Measurements from ENCODE around the gene ARL13A.
"Not testable (repeated sequence)": the region's sequence is repeated elsewhere in the genome, so short reads cannot be mapped to it uniquely, and the experiment has no call there.

ARL13A gene

DNA sequence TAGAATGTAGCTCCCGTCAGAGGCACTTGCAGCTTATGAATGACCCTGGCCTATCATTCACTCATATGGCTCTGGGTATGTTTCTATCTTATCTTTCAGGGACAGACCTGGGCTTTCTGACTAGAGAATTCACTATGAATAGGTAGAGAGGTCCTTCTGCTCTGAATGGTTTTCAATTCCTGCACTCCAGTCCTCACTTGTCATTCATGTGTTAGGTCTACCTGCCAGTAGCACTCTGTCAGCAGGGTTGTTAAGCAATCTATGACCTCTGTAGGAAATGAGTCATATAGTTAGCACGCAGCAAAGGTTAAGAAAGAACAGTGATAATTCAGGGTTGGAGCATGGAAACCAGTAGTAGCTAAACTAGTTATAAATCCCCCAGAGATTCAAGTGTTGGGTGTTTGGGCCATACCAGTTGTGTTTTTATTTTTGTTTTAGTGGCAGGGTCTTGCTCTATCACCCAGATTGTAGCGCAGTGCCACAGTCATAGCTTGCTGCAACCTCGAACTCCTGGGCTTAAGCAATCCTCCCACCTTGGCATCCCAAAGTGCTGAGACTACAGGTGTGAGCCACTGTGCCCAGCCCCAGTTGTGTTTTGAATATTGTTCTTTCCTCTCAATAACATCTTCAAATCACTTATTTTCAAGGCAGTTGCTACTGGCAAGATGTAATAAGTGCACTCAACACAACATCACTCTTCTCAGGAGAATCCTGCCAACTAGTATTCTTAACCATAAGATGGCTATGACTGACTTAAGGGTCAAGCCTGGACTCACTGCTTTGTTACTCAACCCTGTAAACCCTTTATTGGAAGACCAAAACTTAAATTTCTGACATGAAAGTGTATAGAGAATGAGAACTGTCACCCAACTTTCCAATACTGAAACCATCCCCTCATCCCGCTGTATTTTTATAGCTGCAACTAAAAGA lies 25.1 kb downstream of the ARL13A start:
- no peak for DNase-seq

DNA sequence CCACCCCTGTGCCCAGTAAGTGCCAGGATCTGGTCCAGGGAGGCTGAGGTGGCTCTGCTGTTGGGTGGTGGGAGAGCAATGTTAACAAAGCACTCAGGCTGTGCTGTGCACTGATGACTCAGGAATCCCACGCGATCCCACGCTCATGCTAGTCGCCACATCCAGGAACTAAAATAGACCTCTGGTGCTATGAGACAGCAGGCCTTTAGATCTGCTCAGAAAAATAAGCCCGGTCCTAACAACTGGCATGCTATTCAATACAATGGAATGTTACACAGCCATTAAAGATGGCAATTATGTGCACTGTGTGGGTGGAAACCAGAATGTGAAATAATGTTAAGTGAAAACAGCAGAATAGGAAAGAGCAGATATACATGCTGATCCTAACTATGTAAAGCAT lies 26.0 kb downstream of the ARL13A start:
- no peak for DNase-seq

DNA sequence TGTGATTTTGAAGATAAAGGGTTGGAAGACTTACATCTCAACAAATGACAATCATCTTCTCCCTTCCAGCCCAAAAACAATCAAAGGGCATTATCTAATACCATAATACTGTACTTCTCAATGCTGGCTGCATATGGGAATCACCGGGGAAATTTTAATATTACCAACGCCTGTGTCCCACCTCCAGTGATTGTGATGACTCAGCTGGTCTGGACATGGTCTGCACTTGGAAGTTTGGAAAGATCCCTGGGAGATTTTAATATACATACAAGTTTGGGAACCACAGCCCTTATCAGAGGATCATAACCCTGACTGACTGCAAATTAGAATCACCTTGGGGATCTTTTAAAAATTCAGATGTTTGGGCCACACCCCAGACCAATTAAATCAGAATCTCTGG lies 29.9 kb downstream of the ARL13A start:
- no peak for DNase-seq

DNA sequence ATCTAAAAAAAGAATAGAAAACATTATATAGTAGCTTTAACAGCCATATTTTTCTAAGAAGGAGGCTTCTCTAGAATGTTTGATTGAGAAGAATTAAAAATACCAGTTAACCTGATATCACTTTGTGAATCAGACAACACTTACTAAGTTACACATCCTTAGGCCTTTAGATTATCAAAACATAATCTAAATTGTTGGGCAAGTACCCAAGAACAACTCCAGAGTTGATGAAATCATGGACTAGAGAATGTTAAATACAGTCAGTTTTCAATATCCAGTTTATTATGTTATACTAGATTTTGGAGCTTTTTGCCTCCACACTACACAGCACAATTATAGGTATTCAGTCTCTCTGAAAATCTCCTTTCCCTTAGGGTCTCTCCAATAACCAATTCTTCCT lies 39.6 kb downstream of the ARL13A start:
- no peak for DNase-seq

DNA sequence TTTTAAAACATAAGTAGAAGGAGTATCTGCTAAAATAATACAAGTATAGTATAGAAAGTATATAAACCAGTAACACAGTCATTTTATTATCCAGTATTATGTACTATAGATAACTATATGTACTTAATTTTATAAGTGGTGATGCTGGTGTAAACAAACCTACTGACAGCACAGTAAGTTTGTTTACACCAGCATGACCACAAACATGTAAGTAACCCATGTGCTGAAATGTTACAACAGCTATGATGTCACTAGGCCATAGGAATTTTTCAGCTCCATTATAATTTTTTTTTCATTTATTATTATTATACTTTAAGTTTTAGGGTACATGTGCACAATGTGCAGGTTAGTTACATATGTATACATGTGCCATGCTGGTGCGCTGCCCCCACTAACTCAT lies 42.5 kb downstream of the ARL13A start:
- DNase-seq, result not testable (repeated sequence)

DNA sequence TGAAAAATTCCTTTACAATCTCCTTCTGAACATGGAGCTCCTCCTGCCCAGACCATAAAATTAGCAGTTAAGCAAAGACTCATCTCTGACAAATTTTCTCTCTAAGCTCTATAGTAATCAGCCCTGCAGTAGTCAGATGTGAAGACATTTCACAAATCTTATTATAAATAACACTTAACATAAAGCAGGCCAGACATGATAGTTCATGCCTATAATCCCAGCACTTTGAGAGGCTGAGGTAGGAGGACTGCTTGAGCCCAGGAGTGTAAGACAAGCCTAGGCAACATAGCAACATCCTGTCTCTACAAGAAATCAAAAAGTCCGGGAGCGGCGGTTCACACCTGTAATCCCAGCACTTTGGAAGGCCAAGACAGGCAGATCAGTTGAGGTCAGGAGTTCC lies 52.5 kb downstream of the ARL13A start:
- DNase-seq, result no peak

DNA sequence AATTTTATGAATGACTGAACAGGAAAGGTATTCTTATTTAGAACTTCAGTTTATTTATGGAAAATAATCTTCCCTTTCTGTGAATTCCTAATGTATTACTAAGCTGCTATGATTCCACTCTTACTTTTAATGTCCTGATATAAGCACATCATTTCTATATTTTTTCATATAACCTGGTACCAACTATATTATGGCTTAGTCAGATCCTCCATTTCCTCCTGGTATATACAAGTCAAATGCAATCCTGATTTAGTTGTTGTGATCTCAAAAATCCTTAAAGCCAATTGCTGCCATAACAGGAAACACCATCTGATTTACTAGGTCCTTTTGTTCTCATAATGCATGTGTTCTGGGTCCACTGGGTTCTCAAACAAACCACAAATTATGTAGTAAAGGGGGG lies 55.6 kb downstream of the ARL13A start:
- no peak for DNase-seq

DNA sequence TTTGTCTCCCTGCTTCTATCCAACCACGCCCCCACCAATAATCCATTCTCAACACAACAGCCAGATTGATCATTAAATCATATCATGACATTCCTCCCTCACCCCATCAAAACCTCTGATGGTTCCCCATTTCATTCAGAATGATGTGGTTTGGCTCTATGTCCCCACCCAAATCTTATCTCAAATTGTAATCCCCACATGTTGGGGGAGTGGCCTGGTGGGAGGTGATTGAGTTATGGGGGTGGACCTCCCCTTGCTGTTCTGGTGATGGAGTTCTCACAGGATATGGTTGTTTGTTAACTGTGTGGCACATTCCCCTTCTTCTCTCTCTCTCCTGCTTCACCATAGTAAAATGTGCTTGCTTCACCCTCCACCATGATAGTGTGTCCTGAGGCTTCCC lies 59.1 kb downstream of the ARL13A start:
- DNase-seq, result no peak

DNA sequence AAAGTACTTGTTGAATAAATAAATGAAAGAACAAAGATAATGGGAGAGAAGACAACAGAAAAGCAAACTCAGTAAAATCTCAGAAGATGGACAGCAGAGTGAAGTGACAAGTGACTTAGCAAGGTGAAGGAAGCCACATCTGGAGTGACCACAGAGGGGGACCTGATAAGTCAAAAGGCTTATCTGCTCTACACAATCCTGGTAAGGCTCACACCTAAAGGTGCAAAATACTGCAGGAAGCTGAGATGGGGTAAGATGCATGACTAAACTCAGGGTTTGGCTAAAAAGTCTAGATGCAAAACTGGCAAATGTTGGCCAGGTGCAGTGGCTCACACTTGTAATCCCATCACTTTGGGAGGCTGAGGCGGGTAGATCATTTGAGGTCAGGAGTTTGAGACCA lies 60.2 kb downstream of the ARL13A start:
- no peak for DNase-seq

DNA sequence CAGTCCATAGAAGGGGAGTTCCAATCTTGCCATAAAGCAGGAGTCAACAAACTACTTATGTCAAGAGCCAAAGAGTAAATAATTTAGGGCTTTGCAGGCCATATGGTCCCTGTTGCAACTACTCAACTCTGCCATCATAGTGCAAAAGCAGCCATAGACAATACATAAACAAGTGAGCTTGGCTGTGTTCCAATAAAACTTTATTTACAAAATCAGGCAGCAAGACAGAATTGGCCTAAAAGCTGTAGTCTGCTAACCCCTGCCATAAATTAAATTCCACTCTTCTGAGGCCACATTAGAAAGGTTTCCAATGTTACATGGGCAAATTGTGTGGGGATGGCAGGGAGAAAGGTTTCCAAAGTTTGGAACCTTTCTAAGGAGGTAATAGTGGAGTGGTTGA lies 67.7 kb downstream of the ARL13A start:
- DNase-seq, result no peak

DNA sequence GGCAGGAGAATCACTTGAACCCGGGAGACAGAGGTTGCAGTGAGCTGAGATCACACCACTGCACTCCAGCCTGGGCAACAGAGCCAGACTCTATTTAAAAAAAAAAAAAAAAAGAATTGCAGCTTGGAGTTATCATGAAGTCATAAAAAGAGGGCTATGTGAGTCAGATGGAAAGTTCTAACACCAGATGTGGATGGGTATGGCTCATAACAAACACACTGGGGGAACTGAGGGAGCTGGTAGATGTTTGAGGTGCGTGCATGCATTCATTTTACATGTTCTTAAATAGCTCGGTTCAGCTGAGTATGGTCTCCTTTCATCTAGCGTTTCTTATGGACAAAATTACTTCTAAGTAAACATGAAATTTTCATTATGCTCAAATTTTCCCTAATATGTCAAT lies 70.7 kb downstream of the ARL13A start:
- no peak for DNase-seq
